Measurements from ENCODE around the gene NKAIN2.

Gene NKAIN2

DNA sequence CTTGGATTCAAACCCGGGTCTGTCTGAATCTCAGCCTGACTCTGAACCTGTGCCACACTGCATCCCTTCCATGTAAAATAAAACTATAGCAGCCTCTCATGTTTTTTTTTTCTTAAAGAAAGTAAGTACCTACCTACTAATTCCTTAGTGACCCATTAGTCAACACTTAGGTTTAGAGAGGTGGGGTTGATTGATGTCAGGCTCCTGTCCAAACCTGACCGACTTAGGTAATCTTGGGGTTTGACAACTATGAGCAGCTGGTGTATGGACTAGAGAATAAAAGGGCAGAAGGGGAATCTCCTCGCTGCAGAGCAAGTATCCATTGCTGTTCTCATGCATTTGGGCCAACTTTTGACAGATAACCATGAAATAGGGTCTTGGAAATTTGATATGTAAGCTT, 6.5 kb downstream of the NKAIN2 start:
- no peak for DNase-seq

DNA sequence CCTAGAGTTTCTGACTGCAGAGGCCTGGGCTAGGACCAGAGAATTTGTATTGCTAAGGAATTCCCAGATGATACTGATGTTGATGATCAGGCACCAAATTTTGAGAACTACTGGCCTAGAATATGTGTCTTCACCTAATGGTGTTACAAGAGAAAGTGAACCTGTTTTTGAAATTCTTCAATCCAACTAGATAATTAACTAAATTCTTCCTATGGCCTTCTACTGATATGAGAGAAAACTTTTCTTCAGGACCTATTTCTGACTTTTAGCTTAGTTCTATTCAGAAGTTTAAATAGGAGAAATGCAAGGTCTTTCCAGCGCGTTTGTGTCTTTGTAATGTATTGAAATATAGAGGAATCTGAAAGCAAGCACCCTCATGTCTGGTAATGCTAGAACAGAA, 7.3 kb downstream of the NKAIN2 start:
- no peak for DNase-seq

DNA sequence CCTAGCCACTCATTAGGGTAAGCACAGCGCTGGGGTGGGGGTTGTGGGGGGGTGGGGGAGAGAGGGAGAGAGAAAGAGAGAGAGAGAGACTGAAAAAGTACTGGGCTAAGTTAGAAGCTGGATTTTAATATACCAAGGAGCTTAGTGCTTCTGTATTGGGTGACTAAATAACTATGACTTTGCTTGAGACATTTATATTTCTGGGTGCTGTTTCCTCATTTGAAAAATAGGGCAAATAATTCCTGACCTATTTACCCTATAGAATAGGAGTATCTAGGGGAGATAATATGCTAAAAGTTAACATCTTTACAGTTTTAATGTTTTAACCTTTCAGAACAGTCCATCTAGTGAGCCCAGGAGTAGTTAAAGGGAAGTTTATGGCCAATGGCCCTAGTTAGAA, 7.7 kb downstream of the NKAIN2 start:
- no peak for DNase-seq

DNA sequence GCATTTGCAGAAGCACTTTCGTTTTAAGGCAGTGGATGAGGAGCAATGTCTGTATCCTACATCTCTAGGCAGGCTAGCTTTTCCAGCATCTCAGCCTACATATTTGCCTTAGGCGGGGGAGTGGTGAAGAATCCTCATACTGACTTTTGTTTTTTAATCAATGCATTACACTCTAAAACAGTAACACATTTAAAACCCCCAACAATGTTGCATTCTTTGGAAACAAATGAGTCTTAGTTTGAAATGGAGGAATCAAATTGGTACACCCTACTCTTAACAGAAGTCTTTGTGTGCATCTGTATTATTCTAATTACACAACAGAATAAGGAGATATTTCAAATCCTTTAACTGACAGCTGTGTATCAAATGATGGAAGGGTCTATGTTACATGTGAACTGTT, 9.0 kb downstream of the NKAIN2 start:
- no peak for DNase-seq

DNA sequence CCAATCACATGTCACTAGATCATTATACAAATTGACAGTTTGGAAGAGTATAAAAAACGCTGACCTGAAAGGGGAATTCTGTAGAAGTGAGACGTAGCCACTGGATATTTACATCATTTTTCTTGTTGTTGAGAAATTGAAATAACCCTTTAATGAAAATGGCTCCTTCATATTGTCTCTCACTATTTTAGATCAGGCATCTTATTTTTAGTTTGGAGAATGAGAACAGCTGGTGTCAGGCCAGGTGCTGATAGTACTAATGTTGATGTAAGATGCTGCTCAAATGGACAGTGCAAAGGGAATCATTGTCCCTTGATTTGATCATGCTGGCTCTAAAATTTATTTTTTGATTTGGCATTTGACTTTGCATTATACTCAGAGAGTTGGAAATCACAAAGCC, 17.4 kb downstream of the NKAIN2 start:
- no peak for DNase-seq

- no peak for DNase-seq
These were observed 25.8 kb downstream of the NKAIN2 start for GRCh38 chr6:123829302-123829953.

GRCh38 chr6:123830120-123830519, 26.5 kb downstream of the NKAIN2 start:
- DNase-seq = no peak

GRCh38 chr6:123838505-123839234, 35.0 kb downstream of the NKAIN2 start:
- DNase-seq = no peak

- no peak for DNase-seq
These were observed 37.6 kb downstream of the NKAIN2 start for GRCh38 chr6:123841067-123841896.

GRCh38 chr6:123844011-123844410, 40.3 kb downstream of the NKAIN2 start:
- DNase-seq = no peak

GRCh38 chr6:123848347-123848746, 44.7 kb downstream of the NKAIN2 start:
- DNase-seq = no peak

GRCh38 chr6:123849406-123849805, 45.7 kb downstream of the NKAIN2 start:
- DNase-seq = no peak

- no peak for DNase-seq
These were observed 46.9 kb downstream of the NKAIN2 start for GRCh38 chr6:123850555-123850954.

DNA sequence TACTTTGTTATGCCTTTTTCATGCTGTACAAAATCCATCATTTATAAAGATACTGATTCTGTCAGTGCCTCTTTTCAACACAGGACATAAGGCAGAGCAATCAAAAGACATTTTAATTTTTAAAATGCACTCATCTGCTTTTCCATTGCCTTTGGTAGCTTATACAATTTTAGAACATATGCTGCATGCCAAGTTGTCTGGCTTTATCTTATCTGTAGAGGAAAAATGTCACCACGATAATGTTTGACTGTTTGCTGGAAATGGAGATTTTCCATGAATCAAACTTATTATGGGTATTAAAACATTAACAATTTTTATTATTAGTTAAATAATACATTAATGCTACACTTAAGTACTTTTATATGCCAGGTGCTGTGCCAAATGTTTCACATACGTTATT, 50.5 kb downstream of the NKAIN2 start:
- DNase-seq = no peak

DNA sequence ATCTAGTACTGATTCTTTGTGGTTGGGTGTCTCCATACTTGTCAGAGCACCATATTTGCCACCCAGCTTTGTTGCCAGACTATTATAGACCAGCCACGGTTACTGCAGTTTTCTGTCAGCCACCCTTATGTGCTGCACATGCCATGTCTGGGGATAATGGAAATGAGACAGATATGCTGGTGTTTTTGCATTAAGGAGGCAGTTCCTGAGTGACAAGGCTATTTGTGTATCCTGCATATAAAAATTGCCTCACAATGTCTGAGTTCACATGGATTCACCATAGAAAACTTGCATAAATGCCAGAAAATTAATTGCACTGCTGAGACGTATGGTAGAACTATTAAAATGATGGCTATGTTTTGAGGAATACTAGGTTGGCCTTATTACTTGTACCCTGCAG, 51.8 kb downstream of the NKAIN2 start:
- DNase-seq = no peak

- no peak for DNase-seq
These were observed 55.6 kb downstream of the NKAIN2 start for GRCh38 chr6:123859291-123859690.

- DNase-seq = no peak
These were observed 65.7 kb downstream of the NKAIN2 start for GRCh38 chr6:123869334-123869733.

- DNase-seq = no peak
These were observed 70.3 kb downstream of the NKAIN2 start for GRCh38 chr6:123873974-123874373.

GRCh38 chr6:123875784-123876183, 72.1 kb downstream of the NKAIN2 start:
- no peak for DNase-seq

DNA sequence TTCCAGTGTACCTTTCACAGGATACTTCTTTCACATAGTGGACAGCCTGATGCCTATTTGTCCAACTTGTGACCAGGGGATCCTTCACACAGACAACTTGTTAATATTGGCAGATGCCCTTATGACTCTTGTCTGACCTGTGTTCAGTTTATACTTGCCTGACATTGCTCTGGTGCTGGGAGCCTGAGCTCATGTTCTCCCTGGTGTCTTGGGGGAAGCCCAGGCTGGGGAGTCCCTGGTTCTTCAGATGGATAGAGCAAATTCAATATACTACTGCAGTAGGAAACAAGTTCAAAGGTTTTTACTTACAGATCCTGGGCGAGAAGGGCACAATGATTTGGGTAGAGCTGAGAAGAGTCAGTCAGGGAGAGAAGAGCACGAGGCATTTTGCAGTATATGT, 76.1 kb downstream of the NKAIN2 start:
- DNase-seq = no peak

DNA sequence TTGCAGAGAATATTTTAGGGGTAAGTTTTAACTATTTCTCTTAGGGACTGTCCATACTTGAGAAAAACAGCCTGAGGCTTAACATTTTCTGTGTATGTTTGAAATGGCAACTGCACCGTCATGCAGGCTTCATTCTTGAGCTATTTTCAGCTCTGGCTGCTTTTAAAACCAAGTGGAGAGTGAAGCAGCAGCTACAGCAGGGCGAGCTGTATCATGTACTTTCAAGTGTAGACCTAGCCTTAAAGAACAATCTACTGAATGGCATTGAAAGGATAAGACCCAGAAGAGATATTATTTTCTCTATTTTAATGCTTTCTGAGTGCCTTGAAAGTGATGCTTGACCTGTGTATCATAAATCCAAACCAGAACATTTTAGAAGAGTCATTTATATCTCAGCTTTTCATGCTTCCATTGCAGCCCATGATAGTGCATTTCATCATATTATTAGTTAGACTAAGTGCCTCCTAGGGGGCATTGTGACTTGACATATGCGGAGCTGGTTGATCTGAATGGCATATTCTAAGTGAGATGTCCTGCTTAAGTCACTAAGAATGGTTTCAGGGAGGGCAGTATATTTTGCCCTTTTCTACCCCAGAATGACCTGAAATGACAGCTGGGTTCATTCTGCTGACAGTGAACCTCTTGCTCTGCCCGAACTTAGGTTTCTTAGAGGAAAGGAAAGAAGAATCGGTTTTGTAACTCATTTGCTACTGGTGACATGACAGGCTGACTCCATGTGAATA, 85.3 kb downstream of the NKAIN2 start:
- DNase-seq = no peak

GRCh38 chr6:123895346-123895745, 91.7 kb downstream of the NKAIN2 start:
- no peak for DNase-seq

- no peak for DNase-seq
These were observed 92.1 kb downstream of the NKAIN2 start for GRCh38 chr6:123895806-123896205.
